GM10248 (cell line): ENCODE results near the gene SMAD6.

ENCODE experiments used
- CTCF ChIA-PET: fragments of 300-600 bp; sonication (Branson Sonifier 250); formaldehyde crosslinking; extraction: SDS; loops from one replicate; lab custom pipeline; 2021; ENCODE audit warnings: antibody characterized with exemption; lab: Yijun Ruan, JAX
- POLR2A ChIA-PET: fragments of 350-650 bp; sonication (Branson Sonifier 250); formaldehyde crosslinking; extraction: SDS; loops from one replicate; lab custom pipeline; 2020; ENCODE audit warnings: antibody characterized with exemption; lab: Yijun Ruan, JAX
- DNase-seq: peaks from one replicate; pipeline ENCODE4 v3.0.0; 2012; ENCODE audit errors: extremely low spot score
- TF ChIP-seq, protein P1 (sequence below): IDR thresholded peaks from 2 replicates; pipeline ENCODE4 v1.5.1; 2012; ENCODE audit warnings: mild to moderate bottlenecking, low read depth; ENCODE audit errors: extremely low read depth, missing control alignments, control extremely low read depth

The SMAD6 gene

DNA sequence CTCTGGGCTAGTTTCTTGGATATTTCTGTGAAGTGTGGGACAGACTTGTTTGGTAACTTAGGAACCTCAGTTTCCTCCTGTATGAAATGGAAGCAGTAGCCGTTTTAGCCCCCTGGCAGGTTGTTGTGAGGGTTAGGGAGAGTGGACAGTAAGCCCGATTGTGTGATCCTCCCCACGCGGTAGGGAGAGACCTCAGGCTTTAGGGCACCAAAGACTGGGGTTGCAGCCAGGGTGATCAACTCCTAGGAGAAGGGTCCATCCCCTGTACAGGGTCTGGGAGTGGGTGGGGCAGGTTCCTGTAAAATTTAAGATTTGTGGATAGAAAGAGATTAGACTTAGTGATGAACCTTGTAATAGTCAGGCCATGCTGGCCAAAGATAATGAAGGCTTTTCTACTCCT is 120.5 kb downstream of the SMAD6 start:
- ChIA-PET POLR2A (no interaction called here), CTCF (interaction anchor here (1.3 to 4.8 kb wide), 2 partner anchors 10 to 30 kb away, joined by 3 to 22 read pairs; no protein-coding TSS in a partner anchor)
- TF ChIP-seq, protein P1, sequence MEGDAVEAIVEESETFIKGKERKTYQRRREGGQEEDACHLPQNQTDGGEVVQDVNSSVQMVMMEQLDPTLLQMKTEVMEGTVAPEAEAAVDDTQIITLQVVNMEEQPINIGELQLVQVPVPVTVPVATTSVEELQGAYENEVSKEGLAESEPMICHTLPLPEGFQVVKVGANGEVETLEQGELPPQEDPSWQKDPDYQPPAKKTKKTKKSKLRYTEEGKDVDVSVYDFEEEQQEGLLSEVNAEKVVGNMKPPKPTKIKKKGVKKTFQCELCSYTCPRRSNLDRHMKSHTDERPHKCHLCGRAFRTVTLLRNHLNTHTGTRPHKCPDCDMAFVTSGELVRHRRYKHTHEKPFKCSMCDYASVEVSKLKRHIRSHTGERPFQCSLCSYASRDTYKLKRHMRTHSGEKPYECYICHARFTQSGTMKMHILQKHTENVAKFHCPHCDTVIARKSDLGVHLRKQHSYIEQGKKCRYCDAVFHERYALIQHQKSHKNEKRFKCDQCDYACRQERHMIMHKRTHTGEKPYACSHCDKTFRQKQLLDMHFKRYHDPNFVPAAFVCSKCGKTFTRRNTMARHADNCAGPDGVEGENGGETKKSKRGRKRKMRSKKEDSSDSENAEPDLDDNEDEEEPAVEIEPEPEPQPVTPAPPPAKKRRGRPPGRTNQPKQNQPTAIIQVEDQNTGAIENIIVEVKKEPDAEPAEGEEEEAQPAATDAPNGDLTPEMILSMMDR = no peak
- DNase-seq = no peak

DNA sequence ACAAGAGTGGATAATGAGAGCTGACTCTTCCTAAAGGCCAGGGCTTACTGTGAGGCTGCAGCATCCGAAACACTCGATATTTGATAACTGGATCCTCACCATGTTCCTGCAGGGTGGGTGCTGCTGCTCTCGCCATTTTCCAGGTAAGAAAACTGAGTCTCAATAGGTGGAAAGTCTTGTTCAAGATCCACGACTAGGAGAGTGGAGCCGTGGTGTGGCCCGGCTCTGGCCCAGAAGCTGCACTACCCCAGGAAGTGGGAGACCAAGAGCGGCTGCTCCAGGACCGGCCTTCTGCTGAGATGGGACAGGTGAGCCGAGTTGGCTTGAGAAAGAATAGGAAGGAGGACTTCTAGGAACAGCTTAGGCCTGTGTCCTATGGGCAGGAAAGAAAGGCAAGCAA is 121.6 kb downstream of the SMAD6 start:
- POLR2A ChIA-PET = no interaction called here
- TF ChIP-seq, protein P1 = no peak
- CTCF ChIA-PET = interaction anchor here (1.3 to 4.8 kb wide), 2 partner anchors 9 to 29 kb away, joined by 3 to 22 read pairs; no protein-coding TSS in a partner anchor
- no peak for DNase-seq

DNA sequence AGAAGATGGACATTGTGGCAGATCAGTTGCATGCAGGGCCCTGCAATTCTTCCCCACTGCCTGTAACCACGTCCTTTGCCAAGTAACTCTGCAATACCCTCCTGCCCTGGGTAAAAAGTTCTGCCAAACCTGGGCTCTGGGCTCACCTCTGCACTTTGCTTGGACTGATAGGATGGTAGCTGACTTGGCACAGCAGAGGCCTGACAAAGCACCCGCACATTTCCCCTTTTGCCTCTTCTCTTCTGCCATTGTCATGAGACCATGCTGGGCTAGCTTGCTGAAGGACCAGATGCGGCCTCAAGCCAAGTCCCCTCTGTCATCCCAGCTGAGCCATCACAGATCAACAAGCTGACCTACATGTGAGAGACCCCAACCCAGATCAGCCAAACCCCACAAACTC is 122.4 kb downstream of the SMAD6 start:
- ChIA-PET POLR2A (no interaction called here), CTCF (interaction anchor here (4.8 kb wide), 1 partner anchor 28 kb away, joined by 22 read pairs; no protein-coding TSS in a partner anchor)
- TF ChIP-seq, protein P1 = no peak
- no peak for DNase-seq

DNA sequence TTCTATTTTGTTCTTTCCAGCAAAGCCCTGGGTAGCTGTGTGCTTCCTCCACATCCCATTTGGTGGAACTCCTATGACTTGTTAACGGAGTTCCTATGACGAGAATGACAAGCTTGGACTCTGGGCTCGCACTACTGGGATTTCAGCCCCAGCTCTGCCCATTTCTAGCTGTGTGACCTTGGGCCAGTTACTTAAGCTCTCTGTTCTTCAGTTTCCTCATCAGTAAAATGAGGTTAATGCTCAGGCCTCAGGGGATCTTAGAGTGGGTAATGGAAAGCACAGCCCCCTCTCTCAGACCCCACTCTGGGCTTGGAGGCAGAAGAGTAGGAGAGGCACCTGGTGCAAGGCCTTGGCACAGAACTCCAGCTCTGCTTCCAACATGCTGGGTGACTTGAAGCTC is 123.1 kb downstream of the SMAD6 start:
- TF ChIP-seq, protein P1 = no peak
- ChIA-PET CTCF (interaction anchor here (0.6 to 4.8 kb wide), 3 partner anchors 27 to 206 kb away, joined by 3 to 22 read pairs (median 3); no protein-coding TSS in a partner anchor), POLR2A (no interaction called here)
- no peak for DNase-seq

DNA sequence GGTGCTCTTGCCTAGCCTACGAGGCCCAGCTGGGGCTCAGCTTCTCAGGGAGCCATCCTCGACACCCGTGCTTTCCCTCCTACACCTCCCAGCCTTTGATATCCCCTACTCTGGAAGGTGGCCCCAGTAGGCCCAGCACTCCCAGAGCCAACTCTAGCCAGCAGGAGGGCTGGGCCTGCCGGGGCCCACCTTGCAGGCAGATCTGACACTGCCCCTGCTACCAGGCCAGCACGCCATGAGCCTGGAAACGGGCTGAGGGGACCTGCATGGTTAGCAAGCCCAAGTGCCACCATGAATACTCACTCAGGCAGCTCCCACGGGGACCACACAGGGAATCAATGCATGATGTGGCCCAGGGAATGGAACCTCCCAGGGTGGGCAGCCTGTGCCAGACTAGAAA is 123.7 kb downstream of the SMAD6 start:
- TF ChIP-seq, protein P1 = no peak
- ChIA-PET POLR2A (no interaction called here), CTCF (interaction anchor here (1.2 kb wide), 1 partner anchor 192 kb away, joined by 3 read pairs; no protein-coding TSS in a partner anchor)
- no peak for DNase-seq

DNA sequence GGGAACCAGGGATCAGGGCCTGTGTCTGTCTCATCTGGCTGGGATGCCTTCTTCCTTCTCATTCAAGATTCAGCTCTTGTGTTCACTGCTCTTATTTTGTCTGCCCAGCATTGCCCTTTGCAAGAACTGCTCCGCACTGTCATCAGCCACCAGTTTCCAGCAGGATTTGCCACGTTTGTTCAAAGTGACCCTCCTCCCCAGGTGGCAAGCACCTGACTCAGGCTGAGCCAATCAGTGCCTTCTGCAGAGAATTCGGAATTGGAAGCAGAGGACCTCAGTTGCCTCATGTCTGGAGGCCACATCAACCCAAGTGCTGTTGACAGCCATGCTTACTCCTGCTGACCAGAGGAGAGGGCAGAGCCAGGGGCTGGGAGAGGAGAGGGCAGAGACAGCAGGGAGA is 124.5 kb downstream of the SMAD6 start:
- DNase-seq = no peak
- ChIA-PET CTCF (no interaction called here), POLR2A (no interaction called here)
- TF ChIP-seq, protein P1 = no peak
